HG03354 (cell line): ENCODE data around the gene SORL1-AS1.

Experiments used
- ATAC-seq: cut with Tn5 transposase; IDR thresholded peaks from one replicate; pipeline ENCODE4 v1.9.1; 2021; ENCODE audit warnings: mild to moderate bottlenecking; ENCODE audit not compliant: unreplicated experiment, poor library complexity, severe bottlenecking

The SORL1-AS1 gene

DNA sequence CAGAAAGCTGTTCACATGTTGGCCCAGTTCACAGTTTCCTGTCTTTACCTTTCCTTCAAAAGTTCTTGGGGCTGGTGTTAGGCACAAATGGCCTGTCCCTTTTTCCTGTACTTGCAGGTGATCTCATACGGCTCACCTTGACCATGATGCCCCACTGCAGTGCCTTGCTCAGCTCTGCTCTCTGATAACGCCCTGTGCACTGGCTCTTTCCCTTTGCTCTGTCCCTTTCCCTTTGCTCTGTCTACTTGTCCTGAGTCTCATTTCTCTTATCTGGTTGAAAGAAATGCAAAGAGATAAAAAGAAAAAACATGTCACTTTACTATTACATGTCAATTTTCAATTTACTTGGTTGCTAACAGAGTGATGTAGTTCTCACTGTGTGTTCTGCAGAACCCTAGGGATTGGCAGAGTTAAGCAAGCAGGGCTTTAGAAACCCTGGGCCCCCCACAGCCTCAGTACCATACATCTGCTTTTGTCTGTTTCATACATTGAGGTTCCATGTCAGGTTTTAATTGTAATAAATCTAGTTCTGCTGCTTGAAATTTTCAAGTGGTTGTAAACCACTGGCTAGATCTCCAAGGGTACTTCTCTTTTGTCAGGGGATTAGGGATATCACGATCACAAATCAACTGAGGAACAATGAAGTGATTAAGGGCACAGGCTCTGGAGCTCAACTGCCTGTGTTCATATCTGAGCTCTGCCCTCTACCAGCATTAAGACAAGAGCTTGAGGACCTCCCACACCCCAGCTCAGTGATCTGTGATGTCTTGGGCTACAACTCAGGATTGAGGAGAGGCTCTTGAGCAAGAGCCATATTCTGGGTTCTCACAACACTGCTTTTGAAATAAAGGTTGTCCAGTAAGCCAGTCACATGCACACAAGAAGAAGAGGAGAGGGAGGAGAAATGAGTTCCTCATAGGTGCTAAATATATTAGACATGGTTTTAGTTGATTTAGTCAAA is 16.9 kb downstream of the SORL1-AS1 start:
- ATAC-seq, result no peak

DNA sequence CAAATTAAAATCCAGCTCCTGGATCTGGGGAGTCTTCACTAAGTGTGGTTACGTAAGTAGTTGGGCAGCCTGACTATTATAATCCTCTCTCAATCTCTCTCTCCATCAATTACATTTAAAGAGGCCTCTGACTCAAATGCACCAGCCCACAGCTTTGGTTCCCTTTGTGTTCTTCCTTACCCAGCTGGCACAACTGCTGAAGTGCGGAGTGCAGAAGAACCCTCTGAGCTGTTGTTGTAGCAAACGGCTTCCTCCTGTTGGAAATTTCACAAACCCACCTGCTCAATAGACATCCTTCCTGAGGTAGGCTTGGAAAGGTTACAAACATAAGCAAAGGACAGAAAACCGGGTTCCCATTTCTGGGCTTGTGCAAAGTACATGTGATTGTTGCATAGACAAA is 17.6 kb downstream of the SORL1-AS1 start:
- ATAC-seq, result no peak

DNA sequence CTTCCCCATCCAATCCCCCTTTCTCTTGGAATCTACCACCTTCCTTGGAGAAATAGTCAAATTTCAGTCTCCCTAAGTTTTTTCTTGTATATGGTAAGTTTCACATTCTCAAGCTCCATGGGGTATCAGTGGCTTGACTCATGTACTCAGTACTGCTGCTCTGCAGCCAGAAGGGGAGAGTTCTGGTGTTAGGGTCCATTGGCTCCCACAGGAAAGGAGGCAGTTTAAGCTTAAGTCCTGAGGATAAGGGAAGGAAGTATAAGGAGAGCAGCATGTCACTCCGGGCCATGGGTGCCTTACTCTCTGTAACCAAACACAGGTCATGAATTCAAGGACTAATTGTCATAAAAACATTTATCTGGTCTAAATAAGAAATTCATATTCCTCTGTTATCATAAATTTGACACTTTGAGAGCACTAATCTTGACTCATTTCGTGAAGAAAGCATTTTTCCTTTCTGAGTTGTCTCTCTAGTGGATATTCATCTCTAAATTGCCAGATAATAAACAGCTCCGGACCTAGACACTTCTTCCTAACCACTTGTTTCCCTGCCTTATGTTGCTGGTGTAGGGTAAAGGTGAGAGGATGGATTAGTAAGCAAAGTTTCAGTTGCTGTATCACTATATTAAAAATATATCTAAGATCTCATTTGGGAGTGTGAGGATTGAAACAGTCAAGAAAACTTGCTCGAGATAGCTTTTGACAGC is 20.8 kb downstream of the SORL1-AS1 start:
- no peak for ATAC-seq

DNA sequence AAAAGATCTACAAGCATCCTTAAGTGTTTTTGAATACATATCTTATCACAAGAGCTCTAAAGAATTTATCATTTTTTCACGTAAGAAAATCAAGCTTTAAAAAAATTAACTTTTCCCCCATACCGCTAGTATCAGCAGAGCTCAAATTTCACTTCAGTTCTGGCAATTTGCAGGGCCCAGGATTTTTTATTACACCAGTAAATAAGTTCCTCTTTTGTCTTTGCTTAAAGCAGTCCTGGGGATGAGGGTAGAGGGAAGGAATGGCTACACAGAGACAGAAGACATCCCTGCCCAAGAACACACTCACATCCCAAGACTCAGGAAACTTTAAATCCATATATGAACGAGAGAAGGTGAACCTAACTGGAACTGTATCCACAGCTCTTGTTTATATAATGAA is 23.2 kb downstream of the SORL1-AS1 start:
- ATAC-seq, result no peak

DNA sequence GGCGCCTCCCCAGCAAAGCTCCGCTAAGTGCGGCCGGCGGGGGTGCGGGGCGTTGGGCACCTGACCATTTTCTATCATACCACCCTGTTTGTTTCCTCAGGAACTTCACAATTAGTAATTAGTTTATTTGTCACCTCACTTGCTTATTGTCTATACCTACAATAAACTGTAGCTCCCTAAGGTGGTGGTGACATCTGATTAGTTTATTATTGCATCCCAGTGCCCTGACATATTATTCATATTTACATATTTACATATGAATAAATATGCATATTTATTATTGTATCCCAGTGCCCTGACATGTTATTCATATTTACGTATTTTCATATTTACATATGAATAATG is 25.4 kb downstream of the SORL1-AS1 start:
- ATAC-seq, result no peak

DNA sequence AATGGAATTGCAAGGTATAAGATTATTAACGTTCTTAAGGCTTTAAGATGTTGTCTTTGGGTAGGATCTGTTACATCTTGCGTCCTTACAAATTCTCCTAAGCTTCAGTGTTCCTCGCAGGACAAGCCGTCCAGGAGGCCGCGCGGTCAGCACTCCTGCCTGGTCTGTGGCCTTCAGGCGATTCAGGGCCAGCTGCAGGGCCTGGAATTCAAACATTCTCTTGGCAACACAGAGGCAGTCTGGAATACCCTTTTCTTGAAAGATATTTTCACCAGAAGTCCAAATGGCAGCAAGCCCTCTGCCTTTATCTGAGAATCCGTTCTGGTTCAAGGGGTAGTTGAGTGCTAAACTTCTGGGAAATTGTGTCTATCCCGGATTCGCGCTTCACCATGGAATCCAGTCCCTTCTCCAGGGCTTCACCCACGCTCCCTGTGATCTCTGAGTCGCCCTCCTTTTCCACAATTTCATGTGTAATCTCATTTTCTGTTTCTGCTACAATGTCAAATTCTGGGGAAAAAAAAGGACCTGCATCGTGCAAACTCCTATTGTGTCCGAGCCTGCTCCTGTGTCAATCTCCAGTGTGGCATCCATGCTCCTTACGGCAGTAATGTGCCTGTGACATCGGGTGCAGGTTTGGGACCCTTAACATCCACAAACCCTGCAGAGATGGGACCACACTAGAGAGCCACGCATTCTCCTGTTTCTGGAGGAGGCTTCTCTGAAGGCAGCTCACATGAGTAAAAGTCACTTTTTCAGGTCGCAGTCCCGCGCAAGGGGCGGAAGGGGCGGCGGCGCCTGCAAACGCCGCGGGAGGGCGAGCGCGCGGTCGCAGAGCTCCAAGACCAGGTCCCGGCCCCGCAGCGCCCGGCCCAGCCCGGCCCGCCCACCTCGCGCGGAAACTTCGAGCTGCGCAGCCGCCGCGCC is 26.0 kb downstream of the SORL1-AS1 start:
- peak; percentile 51 for ATAC-seq

DNA sequence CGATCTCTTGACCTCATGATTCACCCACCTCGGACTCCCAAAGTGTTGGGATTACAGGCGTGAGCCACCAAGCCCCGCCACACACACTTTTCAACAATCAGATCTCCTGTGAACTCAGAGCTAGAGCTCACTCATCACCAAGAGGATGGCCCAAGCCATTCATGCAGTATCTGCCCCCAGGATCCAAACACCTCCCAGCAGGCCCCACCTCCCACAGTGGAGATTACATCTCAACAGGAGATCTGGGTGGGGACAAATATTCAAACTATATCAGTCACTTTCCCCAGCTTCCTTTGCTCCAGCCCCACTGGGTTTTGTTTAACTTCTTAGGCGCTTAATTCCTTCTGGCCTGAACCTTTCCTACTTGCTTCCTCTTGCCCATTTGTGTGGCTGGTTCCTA is 26.9 kb downstream of the SORL1-AS1 start:
- ATAC-seq, result no peak

DNA sequence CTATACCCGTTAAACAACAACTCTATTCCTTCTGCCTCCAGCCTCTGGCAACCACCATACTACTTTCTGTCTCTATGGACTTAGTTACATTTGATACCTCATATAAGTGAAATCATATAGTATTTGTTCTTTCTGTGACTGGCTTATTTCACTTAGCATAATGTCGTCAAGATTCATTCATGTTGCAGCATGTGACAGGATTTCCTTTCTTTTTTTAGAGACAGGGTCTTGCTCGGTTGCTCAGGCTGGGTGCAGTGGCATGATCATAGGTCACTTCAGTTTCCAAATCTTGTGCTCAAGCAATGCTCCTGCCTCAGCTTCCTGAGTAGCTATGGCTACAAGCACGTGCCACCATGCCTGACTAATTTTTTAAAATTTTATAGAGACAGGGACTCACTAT is 30.1 kb downstream of the SORL1-AS1 start:
- ATAC-seq, result peak; percentile 35

DNA sequence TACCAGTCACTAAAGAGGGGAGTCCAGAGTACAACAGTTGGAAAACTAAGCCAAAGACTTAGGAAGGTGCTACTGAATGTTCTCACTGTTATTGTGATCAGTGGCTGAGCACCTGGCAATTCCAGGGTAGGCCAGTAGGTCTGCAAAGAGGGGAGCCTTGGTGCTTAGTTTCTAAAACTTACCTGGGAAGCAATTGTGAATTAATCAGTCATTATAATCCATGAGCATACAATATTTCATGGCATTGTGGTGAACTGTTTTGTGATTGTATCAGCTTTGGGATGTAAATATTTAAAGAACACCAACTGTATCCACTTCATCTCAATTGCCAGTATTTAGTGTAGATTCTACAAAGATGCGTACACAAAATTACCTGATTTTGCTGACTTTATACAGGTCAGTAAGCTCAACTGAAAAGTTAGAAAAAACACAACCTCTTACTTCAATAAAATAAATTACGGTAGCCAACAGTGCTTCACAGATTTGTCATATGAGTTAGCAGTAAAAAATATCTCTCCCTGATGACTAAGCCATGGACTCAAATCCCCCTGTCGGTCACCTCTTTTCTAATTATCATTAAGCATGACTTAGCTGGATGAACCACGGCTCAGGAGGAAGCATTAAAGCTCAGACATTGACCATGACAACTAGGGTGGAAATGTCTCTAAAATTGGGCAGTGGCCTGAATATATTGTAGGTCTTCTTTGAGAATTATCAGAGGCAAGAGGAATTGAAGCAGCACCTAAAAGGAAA is 31.4 kb downstream of the SORL1-AS1 start:
- ATAC-seq, result no peak

DNA sequence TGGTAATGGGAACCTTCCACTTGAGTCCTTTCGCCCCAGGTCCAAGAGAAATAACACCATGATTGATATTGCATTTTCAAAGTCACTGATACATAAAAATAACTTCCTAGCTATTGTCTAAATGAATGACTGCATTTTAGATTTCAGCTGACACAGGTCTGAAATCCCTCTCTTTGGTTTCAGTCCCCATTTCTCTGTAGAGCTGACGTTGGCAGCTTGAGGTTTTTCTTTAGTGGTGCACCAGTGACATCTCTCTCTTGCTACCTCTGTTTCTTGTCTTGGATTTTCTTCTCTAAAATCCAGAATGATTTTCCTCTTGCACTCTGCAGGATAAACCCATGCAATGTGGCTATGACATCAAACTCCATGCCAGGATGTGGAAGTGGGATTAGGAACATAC is 32.4 kb downstream of the SORL1-AS1 start:
- no peak for ATAC-seq

DNA sequence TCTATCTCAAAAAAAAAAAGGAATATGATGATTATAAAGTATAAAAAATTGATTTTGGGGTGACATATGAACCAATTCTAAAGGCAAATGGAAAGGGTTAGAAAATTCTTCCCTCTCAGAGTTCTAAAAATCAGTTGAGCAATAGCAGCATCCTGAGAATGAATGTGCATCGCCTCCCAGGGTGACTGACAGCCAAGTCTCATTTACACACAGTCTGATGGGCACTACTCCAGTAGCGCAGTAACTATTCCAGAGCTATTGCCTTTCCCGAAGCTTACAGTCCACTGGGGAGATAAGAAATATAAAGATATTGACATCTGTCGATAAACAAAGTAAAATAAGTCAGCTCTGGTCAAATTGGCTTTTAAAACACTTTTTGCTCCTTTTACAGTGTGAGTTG is 32.9 kb downstream of the SORL1-AS1 start:
- no peak for ATAC-seq

DNA sequence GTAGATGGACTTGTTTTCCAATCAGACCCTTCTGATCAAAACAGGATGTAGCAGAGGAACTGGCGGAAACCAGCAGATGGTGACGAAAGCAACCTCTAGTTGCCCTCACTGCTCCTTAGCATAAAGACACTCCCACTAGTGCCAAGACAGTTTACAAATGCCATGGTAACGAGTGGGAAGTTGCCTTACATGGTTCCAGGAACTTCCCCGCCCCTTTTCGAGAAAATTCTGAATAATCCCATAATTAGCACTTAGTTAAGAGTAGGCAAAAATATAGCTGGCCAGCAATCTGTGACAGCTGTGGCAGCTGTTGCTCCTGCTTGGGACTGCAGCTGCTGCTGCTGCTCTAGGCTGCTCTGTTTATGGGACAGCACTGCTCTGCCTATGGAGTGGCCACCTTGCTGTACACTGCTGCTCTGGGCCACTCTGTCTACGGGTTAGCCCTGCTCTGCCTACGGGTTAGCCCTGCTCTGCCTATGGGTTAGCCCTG is 34.1 kb downstream of the SORL1-AS1 start:
- ATAC-seq, result peak; percentile 65

DNA sequence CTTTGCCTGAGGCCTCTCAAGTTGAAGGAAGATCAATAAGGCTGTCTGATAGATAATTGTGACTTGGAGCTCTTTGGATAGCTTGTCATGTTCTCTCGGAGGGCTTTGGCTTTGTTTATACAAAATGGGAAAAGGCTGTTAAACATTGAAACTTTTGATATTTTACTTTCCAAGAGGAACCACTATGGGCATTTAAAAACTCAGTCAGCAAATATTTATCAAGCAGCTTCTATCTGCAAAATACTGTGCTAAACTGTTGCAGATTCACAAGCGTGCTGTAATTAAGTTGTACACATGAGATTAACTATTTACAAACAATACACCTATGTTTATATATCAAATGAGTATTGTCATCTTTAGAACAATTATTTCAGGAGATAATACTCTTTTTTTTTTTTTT is 35.2 kb downstream of the SORL1-AS1 start:
- ATAC-seq, result no peak

DNA sequence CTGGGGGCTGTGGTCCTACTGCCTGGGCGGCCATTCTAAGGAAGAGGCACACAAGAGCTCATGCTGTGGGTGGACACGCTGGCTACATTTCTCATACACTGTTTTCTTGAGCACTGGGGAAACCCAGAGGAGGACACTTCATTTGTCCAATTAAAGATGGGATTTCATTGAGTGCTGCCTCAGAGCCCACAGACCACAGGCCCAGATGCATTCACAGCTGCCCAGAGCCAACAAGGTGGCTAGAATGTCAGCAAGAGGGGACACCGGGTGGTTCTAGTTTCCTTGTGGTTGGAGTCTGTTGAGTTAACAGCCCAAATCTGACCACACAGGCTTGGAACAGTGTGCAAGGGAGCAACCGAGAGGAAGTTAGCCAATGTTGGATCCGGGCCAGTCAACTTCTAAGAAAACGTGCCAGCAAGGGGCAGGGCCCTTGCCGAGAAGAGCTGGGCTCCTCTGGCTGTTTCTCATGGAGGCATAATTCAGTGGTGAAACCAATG is 35.7 kb downstream of the SORL1-AS1 start:
- peak; percentile 60 for ATAC-seq

DNA sequence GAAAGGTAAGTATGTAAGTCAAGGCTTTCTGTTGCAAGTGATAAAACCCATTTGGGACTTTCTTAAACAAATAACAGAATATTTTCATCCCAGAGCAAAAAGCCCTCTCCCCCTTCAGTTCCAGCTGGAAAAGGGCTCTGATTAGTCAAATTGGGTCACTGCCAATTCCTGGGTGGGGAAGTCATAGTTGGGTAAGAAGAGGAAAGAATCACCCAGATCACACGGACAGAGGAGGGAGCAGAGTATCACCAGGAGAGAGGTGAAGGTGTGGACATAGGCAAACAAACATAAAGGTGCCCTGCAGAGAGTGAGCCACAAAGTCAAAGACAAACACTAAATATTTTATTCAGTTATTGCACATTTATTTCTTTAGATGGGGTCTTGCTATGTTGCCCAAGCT is 36.9 kb downstream of the SORL1-AS1 start:
- no peak for ATAC-seq

DNA sequence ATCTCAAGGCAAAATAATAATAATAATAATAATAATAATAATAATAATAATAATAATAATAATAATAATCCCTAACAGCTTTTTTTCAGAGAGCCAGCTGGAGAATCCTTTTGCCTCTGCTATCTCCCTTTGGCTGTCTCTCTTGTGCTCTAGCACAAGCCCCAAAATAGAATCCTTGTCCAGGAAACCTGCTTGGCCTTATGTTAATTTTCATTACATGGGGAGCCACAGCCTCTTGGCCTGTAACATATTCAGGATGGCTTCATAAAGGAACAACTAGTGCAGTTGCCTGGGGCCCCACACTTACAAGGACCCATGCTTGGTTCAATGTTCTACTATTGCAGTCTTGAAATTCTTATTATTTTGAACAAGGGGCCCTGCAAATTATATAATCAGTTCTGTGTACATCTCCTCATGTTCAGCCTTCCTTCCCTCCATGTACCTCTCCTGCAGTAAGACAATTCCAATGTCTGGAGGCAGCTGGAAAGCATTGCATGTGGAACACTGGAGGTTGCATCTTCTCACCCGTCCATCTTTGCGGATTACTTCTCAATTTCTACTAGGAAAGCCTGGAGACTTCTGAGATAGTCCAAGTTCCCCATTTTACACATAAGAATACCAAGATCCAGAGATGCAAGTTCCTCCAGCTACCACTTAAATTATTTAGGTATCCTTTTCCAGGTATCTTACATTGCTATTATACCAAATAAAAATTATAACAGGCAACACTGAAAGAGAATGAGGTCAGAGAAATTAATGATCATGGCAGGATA is 38.4 kb downstream of the SORL1-AS1 start:
- ATAC-seq, result no peak

DNA sequence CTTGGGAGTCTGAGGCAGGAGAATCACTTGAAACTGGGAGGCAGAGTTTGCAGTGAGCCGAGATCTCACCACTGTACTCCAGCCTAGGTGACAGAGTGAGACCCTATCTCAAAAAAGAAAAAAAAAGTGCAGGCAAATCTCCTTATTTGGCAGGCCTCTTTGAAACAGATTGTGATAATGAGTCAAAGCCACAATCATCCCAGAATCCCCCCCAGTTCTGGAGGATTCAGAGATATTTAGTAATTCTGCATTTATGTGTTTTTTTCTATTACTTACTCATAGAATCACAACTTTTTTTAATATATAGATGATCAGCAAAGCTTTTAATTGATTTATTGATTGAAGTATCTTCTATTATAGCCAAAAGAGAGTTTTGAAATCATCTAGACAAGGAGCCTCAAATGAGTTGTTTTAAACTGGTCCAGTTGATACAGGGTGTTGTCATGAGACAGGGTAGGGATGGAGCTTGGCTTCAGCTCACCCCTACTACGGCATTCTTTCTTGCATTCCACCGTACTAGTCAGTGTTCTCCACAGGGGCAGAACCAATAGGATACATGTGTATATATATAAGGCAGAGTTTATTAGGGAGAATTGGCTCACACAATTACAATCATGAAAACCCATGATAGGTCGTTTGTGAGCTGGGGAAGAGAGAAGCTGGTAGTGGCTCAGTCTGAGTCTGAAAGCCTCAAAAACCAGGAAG is 39.9 kb downstream of the SORL1-AS1 start:
- no peak for ATAC-seq
